ENCODE measurements around the gene IER5L.

GRCh38 chr9:129208207-129209032, 30.4 kb upstream of the IER5L start:
- 0 out of 2 replicates have a peak, but pooled peaks have one; percentile 8 for TF ChIP-seq ZNF396 (CRISPR knock-in tag; IDR thresholded peaks at IDR 0.05; ENCODE audit: borderline replicate concordance)
- no peak for TF ChIP-seq NR1H2 (CRISPR knock-in tag; IDR thresholded peaks at IDR 0.05)
- TF ChIP-seq ATF3 (CRISPR knock-in tag; conservative IDR thresholded peaks at IDR 0.05) = no peak
- no peak for TF ChIP-seq ZNF416 (CRISPR knock-in tag; IDR thresholded peaks at IDR 0.05)
- 0 out of 2 replicates have a peak, but pooled peaks have one; percentile 34 for TF ChIP-seq ZNF281 (CRISPR knock-in tag; IDR thresholded peaks at IDR 0.05)
- no peak for TF ChIP-seq CREM (CRISPR knock-in tag; IDR thresholded peaks at IDR 0.05)
